MM.1S (cell line): ENCODE data around the gene SUSD4.

Experiments used
- DNase-seq: peaks from one replicate; pipeline ENCODE4 v3.0.0-alpha.2; 2015
- H2AFZ ChIP-seq: fragments of 300-600 bp; sonication (generic); 2 replicates; pipeline ENCODE4 v1.6.0; 2016; ENCODE audit warnings: antibody characterized with exemption, low read length
- H3F3A ChIP-seq: fragments of 300-600 bp; sonication (generic); 2 replicates; pipeline ENCODE4 v1.6.1; 2016; ENCODE audit warnings: mild to moderate bottlenecking, antibody characterized with exemption, low read length, moderate library complexity, mixed read lengths; ENCODE audit not compliant: insufficient read depth
- H3K27ac ChIP-seq: fragments of 300-600 bp; sonication (generic); 2 replicates; pipeline ENCODE4 v1.5.1; 2016; ENCODE audit warnings: mild to moderate bottlenecking, low read length
- H3K27me3 ChIP-seq: fragments of 300-600 bp; sonication (generic); replicated peaks from 2 replicates; pipeline ENCODE4 v1.6.0; 2016; ENCODE audit warnings: low read length; ENCODE audit not compliant: insufficient read depth
- H3K36me3 ChIP-seq: fragments of 300-600 bp; sonication (generic); replicated peaks from 2 replicates; pipeline ENCODE4 v1.6.1; 2016; ENCODE audit warnings: mild to moderate bottlenecking, low read length, mixed read lengths; ENCODE audit not compliant: insufficient read depth
- H3K4me1 ChIP-seq: fragments of 300-600 bp; sonication (generic); 2 replicates; pipeline ENCODE4 v1.6.1; 2016; ENCODE audit warnings: low read length, mixed read lengths
- H3K4me2 ChIP-seq: fragments of 300-600 bp; sonication (generic); 2 replicates; pipeline ENCODE4 v1.6.0; 2016; ENCODE audit warnings: low read depth, low read length
- H3K4me3 ChIP-seq: fragments of 300-600 bp; sonication (generic); 2 replicates; pipeline ENCODE4 v1.5.1; 2016; ENCODE audit warnings: low read length, mixed read lengths
- H3K79me2 ChIP-seq: fragments of 300-600 bp; sonication (generic); 2 replicates; pipeline ENCODE4 v1.6.1; 2016; ENCODE audit warnings: mixed run types, low read length, mixed read lengths
- H3K9ac ChIP-seq: fragments of 300-600 bp; sonication (generic); 2 replicates; pipeline ENCODE4 v1.6.1; 2016; ENCODE audit warnings: low read length, mixed read lengths
- H3K9me2 ChIP-seq: fragments of 300-600 bp; sonication (generic); replicated peaks from 2 replicates; pipeline ENCODE4 v1.6.1; 2016; ENCODE audit warnings: mild to moderate bottlenecking, low read length, mixed read lengths; ENCODE audit not compliant: insufficient read depth
- H3K9me3 ChIP-seq: fragments of 300-600 bp; sonication (generic); replicated peaks from 2 replicates; pipeline ENCODE4 v1.6.1; 2016; ENCODE audit warnings: mild to moderate bottlenecking, low read length, mixed read lengths; ENCODE audit not compliant: insufficient read depth
- H4K20me1 ChIP-seq: fragments of 300-600 bp; sonication (generic); 2 replicates; pipeline ENCODE4 v1.6.1; 2016; ENCODE audit warnings: mild to moderate bottlenecking, low read length, moderate library complexity, mixed read lengths; ENCODE audit not compliant: insufficient read depth
- CTCF ChIP-seq: fragments of 300-600 bp; sonication (generic); IDR thresholded peaks from 2 replicates; pipeline ENCODE4 v1.5.1; 2016; ENCODE audit warnings: antibody characterized with exemption, low read length, mixed read lengths
- EZH2 ChIP-seq: fragments of 300-600 bp; sonication (generic); optimal IDR thresholded peaks from 2 replicates; pipeline ENCODE3; 2017; ENCODE audit warnings: low read depth, mild to moderate bottlenecking, antibody characterized with exemption, low read length, mixed read lengths
- EZH2phosphoT487 ChIP-seq: fragments of 300-600 bp; sonication (generic); IDR thresholded peaks from 2 replicates; pipeline ENCODE4 v1.6.1; 2018; ENCODE audit warnings: antibody characterized with exemption, low read length

Gene SUSD4

GRCh38 chr1:223276029-223276428 is 87.9 kb downstream of the SUSD4 start:
- H2AFZ ChIP-seq, result no peak overlapping the region
- H3K4me1 ChIP-seq, result peaks cover 4% of the 10 kb centered on the region; the same call in 1 of the 2 replicates
- H3K9me3 ChIP-seq, result no peaks in the 10 kb centered on the region
- H3K36me3 ChIP-seq, result no peaks in the 10 kb centered on the region
- H3K79me2 ChIP-seq, result no peaks in the 10 kb centered on the region
- H3K9me2 ChIP-seq, result no peaks in the 10 kb centered on the region
- no peak overlapping the region for H3K4me2 ChIP-seq
- H3K27me3 ChIP-seq, result no peaks in the 10 kb centered on the region
- H3F3A ChIP-seq, result no peaks in the 10 kb centered on the region
- no peak for DNase-seq
- no peak overlapping the region for H3K4me3 ChIP-seq
- TF ChIP-seq EZH2phosphoT487 (no peak), EZH2 (no peak), CTCF (no peak)
- no peak overlapping the region for H3K27ac ChIP-seq
- no peak overlapping the region for H3K9ac ChIP-seq
- no peaks in the 10 kb centered on the region for H4K20me1 ChIP-seq

- no peaks in the 10 kb centered on the region for H3K79me2 ChIP-seq
- no peak overlapping the region for H3K27ac ChIP-seq
- TF ChIP-seq EZH2, result no peak
- TF ChIP-seq EZH2phosphoT487, result no peak
- TF ChIP-seq CTCF, result no peak
- H3K4me1 ChIP-seq, result peaks cover 4% of the 10 kb centered on the region; the same call in 1 of the 2 replicates
- H3K27me3 ChIP-seq, result no peaks in the 10 kb centered on the region
- no peak overlapping the region for H3K4me2 ChIP-seq
- H3K4me3 ChIP-seq, result no peak overlapping the region
- no peaks in the 10 kb centered on the region for H3K9me3 ChIP-seq
- no peak overlapping the region for H2AFZ ChIP-seq
- no peaks in the 10 kb centered on the region for H3F3A ChIP-seq
- DNase-seq, result no peak
- no peaks in the 10 kb centered on the region for H3K36me3 ChIP-seq
- no peaks in the 10 kb centered on the region for H4K20me1 ChIP-seq
- no peaks in the 10 kb centered on the region for H3K9me2 ChIP-seq
- no peak overlapping the region for H3K9ac ChIP-seq
These were observed 90.5 kb downstream of the SUSD4 start for GRCh38 chr1:223273511-223273910.

DNA sequence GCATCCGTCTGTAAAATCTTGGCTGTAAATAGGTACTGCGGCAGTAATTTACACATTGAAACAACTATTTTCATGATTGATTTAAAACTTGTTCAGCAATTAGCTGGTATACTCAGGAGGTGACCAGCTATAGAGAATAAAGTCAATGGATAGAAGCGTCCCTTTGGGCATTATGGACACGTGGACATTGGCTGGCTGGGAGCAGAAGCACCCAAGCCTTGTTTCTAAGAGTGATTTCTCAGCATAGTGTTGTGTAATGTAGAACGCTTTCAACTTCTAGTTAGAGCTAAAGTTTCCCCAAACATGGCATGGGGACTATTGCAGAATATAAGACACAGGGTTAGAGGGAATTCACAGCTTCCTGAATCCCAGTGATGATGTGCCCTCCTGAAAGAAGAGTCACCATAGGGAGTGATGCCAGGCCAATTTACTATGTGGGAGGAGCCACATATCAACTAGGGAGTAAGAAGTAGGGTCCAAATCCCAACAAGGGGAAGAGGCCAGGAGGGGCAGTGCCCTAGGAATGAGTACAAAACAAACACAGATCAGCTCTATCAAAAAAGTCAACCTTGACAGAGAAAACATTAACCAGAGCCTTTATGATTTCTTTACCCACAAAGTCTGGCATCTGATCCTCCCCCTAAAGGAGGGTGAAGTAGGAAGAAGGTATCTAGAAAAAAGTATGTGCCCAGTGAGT is 92.7 kb downstream of the SUSD4 start:
- Histone ChIP-seq H3K4me1 (peaks cover 4% of the 10 kb centered on the region; the same call in 1 of the 2 replicates), H3K79me2 (no peaks in the 10 kb centered on the region), H3K4me2 (no peak overlapping the region), H3K27me3 (no peaks in the 10 kb centered on the region), H3K36me3 (no peaks in the 10 kb centered on the region), H2AFZ (no peak overlapping the region), H3K9me2 (no peaks in the 10 kb centered on the region), H3K4me3 (no peak overlapping the region), H3K9me3 (no peaks in the 10 kb centered on the region), H3F3A (no peaks in the 10 kb centered on the region), H3K27ac (no peak overlapping the region), H3K9ac (no peak overlapping the region), H4K20me1 (no peaks in the 10 kb centered on the region)
- TF ChIP-seq EZH2phosphoT487, result no peak
- TF ChIP-seq EZH2, result no peak
- TF ChIP-seq CTCF, result no peak
- no peak for DNase-seq
